ENCODE results near the gene RBM12.

DNA sequence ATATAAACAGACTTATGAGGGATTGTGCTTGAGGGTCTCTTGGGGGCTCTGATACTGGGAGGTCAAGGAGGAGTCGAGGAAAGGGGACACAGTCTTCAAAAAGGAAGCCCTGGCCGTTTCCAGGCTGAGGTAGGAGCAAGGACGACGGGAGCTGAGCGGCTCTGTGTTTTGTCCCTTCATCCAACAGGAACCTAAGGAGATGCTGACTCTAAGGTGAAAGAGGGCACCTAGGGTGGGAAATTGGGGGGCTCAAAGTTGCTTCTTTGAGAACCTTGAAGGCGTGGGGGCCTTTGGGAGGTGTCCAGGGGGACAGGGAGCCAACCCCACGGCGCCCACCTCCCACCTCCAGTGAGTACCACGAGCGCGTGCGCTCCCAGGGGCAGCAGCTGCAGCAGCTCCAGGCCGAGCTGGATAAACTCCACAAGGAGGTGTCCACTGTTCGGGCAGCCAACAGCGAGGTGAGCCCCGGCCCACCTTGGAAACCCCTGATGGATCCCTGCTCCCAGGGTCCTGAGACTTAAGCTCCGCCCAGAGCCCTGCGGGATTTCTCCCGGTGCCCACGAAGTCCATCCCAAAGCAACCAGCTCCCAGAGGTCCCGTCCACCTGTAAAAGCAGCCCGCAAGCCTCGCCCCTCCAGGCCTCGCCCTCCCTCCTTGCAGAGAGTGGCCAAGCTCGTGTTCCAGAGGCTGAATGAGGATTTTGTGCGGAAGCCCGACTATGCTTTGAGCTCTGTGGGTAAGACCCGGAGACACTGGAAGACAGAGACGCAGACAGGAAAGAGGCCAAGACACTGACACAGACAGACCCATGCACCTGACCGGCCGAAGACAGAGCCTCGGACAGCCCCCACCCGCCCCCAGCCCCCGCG is 46.2 kb downstream of the RBM12 start:
- TF ChIP-seq CTCF (IDR thresholded peaks at IDR 0.05; ENCODE audit: low read depth, low read length, missing input control) (no peak), JUND (IDR thresholded peaks at IDR 0.05) (no peak), TAF1 (conservative IDR thresholded peaks at IDR 0.05) (no peak), REST (IDR thresholded peaks at IDR 0.05) (no peak), ATF3 (IDR thresholded peaks at IDR 0.05) (no peak), EGR1 (IDR thresholded peaks at IDR 0.05; ENCODE audit: low read depth in 2 of 2) (no peak), YY1 (IDR thresholded peaks at IDR 0.05) (no peak)
- TF ChIP-seq, protein P1, sequence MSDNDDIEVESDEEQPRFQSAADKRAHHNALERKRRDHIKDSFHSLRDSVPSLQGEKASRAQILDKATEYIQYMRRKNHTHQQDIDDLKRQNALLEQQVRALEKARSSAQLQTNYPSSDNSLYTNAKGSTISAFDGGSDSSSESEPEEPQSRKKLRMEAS (IDR thresholded peaks at IDR 0.05), result no peak

Data from liver (tissue), 3 donors.